ENCODE data around the gene TECPR2. TPM values are rescaled to one million over a fixed set of nuclear protein-coding genes. Genes with fewer than 3 reads are reported as not detected.

TECPR2 gene
- total RNA-seq, 3 donors from 2014 or later (not counting 1 experiment from before 2014, with no cell fraction given), result 10.8 to 18.6 (median 15.3) TPM

GRCh38 chr14:102407258-102407657 lies 44.5 kb downstream of the TECPR2 start:
- Mint-ChIP-seq H3K9me3 (peaks cover 6 to 14% of the 10 kb centered on the region in 2 donors), H3K27me3 (ENCODE audit: low read depth in 2 of 2) (no peaks in the 10 kb centered on the region), H3K4me1 (peaks cover 4 to 8% of the 10 kb centered on the region in 2 donors), H3K4me3 (no peak overlapping the region), H3K27ac (no peak overlapping the region), H3K36me3 (peaks cover 14% of the 10 kb centered on the region)
- Histone ChIP-seq H3K4me3 (ENCODE audit: low read length) (no peak overlapping the region), H3K4me1 (ENCODE audit: control insufficient read depth, insufficient read depth, low read length) (no peaks in the 10 kb centered on the region), H3K36me3 (ENCODE audit: control insufficient read depth, insufficient read depth, low read length) (peaks cover 4% of the 10 kb centered on the region), H3K9me3 (ENCODE audit: control insufficient read depth, insufficient read depth, low read length) (no peaks in the 10 kb centered on the region), H3K27me3 (ENCODE audit: control insufficient read depth, insufficient read depth, low read length) (no peaks in the 10 kb centered on the region), H3K27ac (ENCODE audit: low read length) (no peak overlapping the region)
- no peak for TF ChIP-seq CTCF (IDR thresholded peaks at IDR 0.05)
- 95% methylated on average over 7 of the region's 7 CpGs for WGBS (ENCODE audit: insufficient coverage)
- intact Hi-C loops (cut with micrococcal nuclease), result no loop called here
- no peak for ATAC-seq
- DNase-seq, result no peak

GRCh38 chr14:102408724-102409123 lies 46.0 kb downstream of the TECPR2 start:
- ATAC-seq (no peak), DNase-seq (no peak)
- Histone ChIP-seq H3K9me3 (ENCODE audit: control insufficient read depth, insufficient read depth, low read length) (no peaks in the 10 kb centered on the region), H3K36me3 (ENCODE audit: control insufficient read depth, insufficient read depth, low read length) (peaks cover 4% of the 10 kb centered on the region), H3K27me3 (ENCODE audit: control insufficient read depth, insufficient read depth, low read length) (no peaks in the 10 kb centered on the region), H3K27ac (ENCODE audit: low read length) (no peak overlapping the region), H3K4me1 (ENCODE audit: control insufficient read depth, insufficient read depth, low read length) (no peaks in the 10 kb centered on the region), H3K4me3 (ENCODE audit: low read length) (no peak overlapping the region)
- Mint-ChIP-seq H3K36me3 (no peaks in the 10 kb centered on the region), H3K27me3 (ENCODE audit: low read depth in 2 of 2) (no peaks in the 10 kb centered on the region), H3K9me3 (peaks cover 0 to 2% of the 10 kb centered on the region in 2 donors), H3K27ac (peak overlapping the region in 1 of 2 donors; percentile 59), H3K4me3 (no peak overlapping the region), H3K4me1 (peaks cover 4 to 8% of the 10 kb centered on the region in 2 donors)
- no peak for TF ChIP-seq CTCF (IDR thresholded peaks at IDR 0.05)
- intact Hi-C loops (cut with micrococcal nuclease), result no loop called here

GRCh38 chr14:102415671-102416070 lies 52.9 kb downstream of the TECPR2 start:
- H3K4me3 ChIP-seq (ENCODE audit: low read length), result no peak overlapping the region
- H3K36me3 ChIP-seq (ENCODE audit: control insufficient read depth, insufficient read depth, low read length), result peaks cover 8% of the 10 kb centered on the region
- TF ChIP-seq CTCF (IDR thresholded peaks at IDR 0.05), result no peak
- H3K9me3 ChIP-seq (ENCODE audit: control insufficient read depth, insufficient read depth, low read length), result no peaks in the 10 kb centered on the region
- no peak for DNase-seq
- ATAC-seq, result no peak
- no peak overlapping the region for H3K27ac ChIP-seq (ENCODE audit: low read length)
- Mint-ChIP-seq H3K9me3 (no peaks in the 10 kb centered on the region), H3K4me1 (no peaks in the 10 kb centered on the region), H3K36me3 (no peaks in the 10 kb centered on the region), H3K27me3 (ENCODE audit: low read depth in 2 of 2) (no peaks in the 10 kb centered on the region), H3K4me3 (no peak overlapping the region), H3K27ac (no peak overlapping the region)
- intact Hi-C loops (cut with micrococcal nuclease), result no loop called here
- WGBS (ENCODE audit: insufficient coverage), result 91% methylated on average over 16 of the region's 16 CpGs
- H3K27me3 ChIP-seq (ENCODE audit: control insufficient read depth, insufficient read depth, low read length), result no peaks in the 10 kb centered on the region
- no peaks in the 10 kb centered on the region for H3K4me1 ChIP-seq (ENCODE audit: control insufficient read depth, insufficient read depth, low read length)

GRCh38 chr14:102417001-102417431 lies 54.3 kb downstream of the TECPR2 start:
- WGBS (ENCODE audit: insufficient coverage), result 94% methylated on average over 9 of the region's 9 CpGs
- ATAC-seq (no peak), DNase-seq (no peak)
- Histone ChIP-seq H3K27me3 (ENCODE audit: control insufficient read depth, insufficient read depth, low read length) (no peaks in the 10 kb centered on the region), H3K9me3 (ENCODE audit: control insufficient read depth, insufficient read depth, low read length) (no peaks in the 10 kb centered on the region), H3K36me3 (ENCODE audit: control insufficient read depth, insufficient read depth, low read length) (peaks cover 8% of the 10 kb centered on the region), H3K27ac (ENCODE audit: low read length) (no peak overlapping the region), H3K4me1 (ENCODE audit: control insufficient read depth, insufficient read depth, low read length) (no peaks in the 10 kb centered on the region), H3K4me3 (ENCODE audit: low read length) (no peak overlapping the region)
- Mint-ChIP-seq H3K27ac (peak overlapping the region in 1 of 2 donors; percentile 27), H3K4me3 (no peak overlapping the region), H3K36me3 (no peaks in the 10 kb centered on the region), H3K4me1 (no peaks in the 10 kb centered on the region), H3K27me3 (ENCODE audit: low read depth in 2 of 2) (no peaks in the 10 kb centered on the region), H3K9me3 (no peaks in the 10 kb centered on the region)
- TF ChIP-seq CTCF (IDR thresholded peaks at IDR 0.05), result no peak
- intact Hi-C loops (cut with micrococcal nuclease), result no loop called here

All from natural killer cell (primary cell).